H1 (cell line): Measurements from ENCODE around the gene SGCB. TPM values are rescaled to one million over a fixed set of nuclear protein-coding genes. Genes with fewer than 3 reads are reported as not detected.

Experiments used
- CTCF ChIA-PET: fragments of 300-600 bp; sonication (Branson Sonifier 250); formaldehyde crosslinking; loops from one replicate; lab custom pipeline; 2021; ENCODE audit not compliant: partially characterized antibody; lab: Charles Lee
- POLR2A ChIA-PET: fragments of 300-600 bp; sonication (Branson Sonifier 250); formaldehyde crosslinking; loops from one replicate; lab custom pipeline; 2021; ENCODE audit warnings: inconsistent platforms; ENCODE audit not compliant: partially characterized antibody; lab: Charles Lee
- DNase-seq, 2 experiments: peaks; one replicate each; pipeline versions ENCODE4 v3.0.0 to v3.0.0-alpha.2; 2010 to 2022; ENCODE audit warnings: low spot score in 2 of 2, low read depth in 1 of 2, mixed read lengths in 1 of 2
- FAIRE-seq: peaks from 2 replicates; lab custom pipeline; 2011; peaks lifted over from hg19 to GRCh38; lab: Jason Lieb, UNC
- H2AFZ ChIP-seq: 2 replicates; pipeline ENCODE4 v1.8.1; 2012; ENCODE audit warnings: low read length, inconsistent platforms
- H2AK5ac ChIP-seq: 2 replicates; pipeline ENCODE4 v1.6.1; 2013; ENCODE audit warnings: low read depth, low read length
- H2BK120ac ChIP-seq: replicated peaks from 2 replicates; pipeline ENCODE3; 2013; ENCODE audit warnings: low read depth, low read length, inconsistent platforms
- H2BK12ac ChIP-seq: 2 replicates; pipeline ENCODE4 v1.6.1; 2013; ENCODE audit warnings: low read depth, low read length
- H2BK15ac ChIP-seq: 2 replicates; pipeline ENCODE4 v1.6.1; 2013; ENCODE audit warnings: low read length
- H2BK20ac ChIP-seq: 2 replicates; pipeline ENCODE4 v1.6.1; 2013; ENCODE audit warnings: low read length
- H2BK5ac ChIP-seq: 2 replicates; pipeline ENCODE4 v1.6.1; 2013; ENCODE audit warnings: low read depth, low read length
- H3K14ac ChIP-seq: 2 replicates; pipeline ENCODE4 v1.6.1; 2013; ENCODE audit warnings: inconsistent platforms; ENCODE audit not compliant: insufficient read length
- H3K18ac ChIP-seq: 2 replicates; pipeline ENCODE4 v1.6.1; 2013; ENCODE audit warnings: low read length; ENCODE audit errors: extremely low read depth
- H3K23ac ChIP-seq: 2 replicates; pipeline ENCODE4 v1.6.1; 2013; ENCODE audit warnings: inconsistent platforms; ENCODE audit not compliant: insufficient read length
- H3K23me2 ChIP-seq: 2 replicates; pipeline ENCODE4 v1.6.1; 2013; ENCODE audit warnings: low read depth, low read length
- H3K27ac ChIP-seq: 2 replicates; pipeline ENCODE4 v1.6.1; 2011; ENCODE audit warnings: low read depth, low read length, inconsistent platforms
- H3K27me3 ChIP-seq, 4 experiments: replicated peaks in 1 of 4; 1 replicate in 1 of 4; 2 replicates in 3 of 4; pipeline versions ENCODE4 v1.6.1 to v1.8.1; 2011 to 2013; ENCODE audit warnings: low read length in 3 of 4, mild to moderate bottlenecking in 3 of 4, inconsistent platforms in 2 of 4, mixed read lengths in 2 of 4, moderate library complexity in 1 of 4; ENCODE audit not compliant: control insufficient read depth in 3 of 4, insufficient read depth in 3 of 4; ENCODE audit errors: extremely low read depth in 1 of 4
- H3K36me3 ChIP-seq, 4 experiments: 2 replicates each; pipeline versions ENCODE4 v1.6.1 to v1.8.1; 2011 to 2013; ENCODE audit warnings: mild to moderate bottlenecking in 4 of 4, low read length in 3 of 4, moderate library complexity in 2 of 4, control low read depth in 1 of 4, inconsistent platforms in 1 of 4; ENCODE audit not compliant: insufficient read depth in 4 of 4, control insufficient read depth in 2 of 4
- H3K4ac ChIP-seq: replicated peaks from 2 replicates; pipeline ENCODE3; 2013; ENCODE audit warnings: low read length, low read depth, mixed read lengths, inconsistent platforms; ENCODE audit not compliant: insufficient read length
- H3K4me1 ChIP-seq, 4 experiments: replicated peaks in 1 of 4; 1 replicate in 1 of 4; 2 replicates in 3 of 4; pipeline versions ENCODE4 v1.6.1 to v1.8.1; 2011 to 2013; ENCODE audit warnings: low read length in 3 of 4, inconsistent platforms in 2 of 4, mixed read lengths in 1 of 4; ENCODE audit not compliant: insufficient read depth in 4 of 4, control insufficient read depth in 3 of 4
- H3K4me2 ChIP-seq, 2 experiments: 2 replicates each; pipeline versions ENCODE4 v1.6.1 to v1.8.1; 2011 to 2013; ENCODE audit warnings: low read depth in 2 of 2, low read length in 2 of 2, control low read depth in 1 of 2, inconsistent platforms in 1 of 2, mild to moderate bottlenecking in 1 of 2; ENCODE audit not compliant: insufficient read depth in 1 of 2
- H3K4me3 ChIP-seq, 4 experiments: fragments of 200-600, 300-600 bp in 1 of 4; sonication (generic), shearing (Covaris generic), sonication (Bioruptor Twin) in 1 of 4; 2 replicates each; pipeline versions ENCODE4 v1.5.1 to v1.8.1; 2011 to 2016; ENCODE audit warnings: low read length in 4 of 4, low read depth in 3 of 4, control low read depth in 2 of 4, inconsistent platforms in 2 of 4, mild to moderate bottlenecking in 2 of 4, mixed read lengths in 1 of 4, moderate library complexity in 1 of 4; ENCODE audit not compliant: insufficient read depth in 2 of 4; ENCODE audit errors: extremely low read depth in 1 of 4
- H3K56ac ChIP-seq: replicated peaks from 2 replicates; pipeline ENCODE3; 2013; ENCODE audit warnings: low read depth, mild to moderate bottlenecking, mixed read lengths, low read length, inconsistent platforms; ENCODE audit not compliant: insufficient read length
- H3K79me1 ChIP-seq: 2 replicates; pipeline ENCODE4 v1.6.1; 2013; ENCODE audit warnings: low read depth, low read length, control low read depth
- H3K79me2 ChIP-seq, 2 experiments: 2 replicates each; pipeline versions ENCODE4 v1.6.1 to v1.8.1; 2012 to 2013; ENCODE audit warnings: low read length in 2 of 2, mild to moderate bottlenecking in 2 of 2, inconsistent platforms in 1 of 2; ENCODE audit not compliant: insufficient read depth in 2 of 2, control insufficient read depth in 1 of 2
- H3K9ac ChIP-seq, 4 experiments: replicated peaks in 1 of 4; 1 replicate in 1 of 4; 2 replicates in 3 of 4; pipeline versions ENCODE4 v1.6.1 to v1.8.1; 2011 to 2013; ENCODE audit warnings: low read depth in 3 of 4, low read length in 3 of 4, control low read depth in 2 of 4, mild to moderate bottlenecking in 2 of 4, moderate library complexity in 2 of 4, inconsistent platforms in 1 of 4; ENCODE audit errors: extremely low read depth in 1 of 4
- H3K9me3 ChIP-seq, 2 experiments: 2 replicates each; pipeline versions ENCODE4 v1.6.1 to v1.8.1; 2012 to 2013; ENCODE audit warnings: mild to moderate bottlenecking in 2 of 2, moderate library complexity in 2 of 2, control low read depth in 1 of 2, inconsistent platforms in 1 of 2, low read depth in 1 of 2, low read length in 1 of 2, mixed read lengths in 1 of 2; ENCODE audit not compliant: insufficient read depth in 2 of 2
- H4K20me1 ChIP-seq, 2 experiments: replicated peaks in 1 of 2; 2 replicates each; pipeline versions ENCODE3 to v1.8.1; 2011 to 2013; ENCODE audit warnings: inconsistent platforms in 2 of 2, low read length in 2 of 2, mild to moderate bottlenecking in 1 of 2; ENCODE audit not compliant: insufficient read depth in 2 of 2, control insufficient read depth in 1 of 2
- H4K5ac ChIP-seq: 2 replicates; pipeline ENCODE4 v1.6.1; 2013; ENCODE audit warnings: low read length, low read depth, mixed read lengths, inconsistent platforms; ENCODE audit not compliant: insufficient read length
- H4K8ac ChIP-seq: 2 replicates; pipeline ENCODE4 v1.8.0; 2013; ENCODE audit warnings: mild to moderate bottlenecking, moderate library complexity, low read length, inconsistent platforms; ENCODE audit not compliant: insufficient read depth; ENCODE audit errors: extremely low read depth
- H4K91ac ChIP-seq: replicated peaks from 2 replicates; pipeline ENCODE3; 2013; ENCODE audit warnings: low read length, mixed read lengths, inconsistent platforms; ENCODE audit not compliant: insufficient read length
- ATF2 ChIP-seq: IDR thresholded peaks from 2 replicates; pipeline ENCODE4 v1.6.1; 2012; ENCODE audit warnings: low read length, inconsistent platforms
- CEBPB ChIP-seq: IDR thresholded peaks from 2 replicates; pipeline ENCODE4 v1.6.1; 2012; ENCODE audit warnings: low read depth, low read length
- EP300 ChIP-seq, 2 experiments: IDR thresholded peaks; 1 replicate in 1 of 2; 2 replicates in 1 of 2; pipeline ENCODE4 v1.6.1; 2011 to 2012; ENCODE audit warnings: low read depth in 2 of 2, low read length in 2 of 2, mild to moderate bottlenecking in 2 of 2, borderline replicate concordance in 1 of 2, inconsistent platforms in 1 of 2, moderate library complexity in 1 of 2
- JUN ChIP-seq: IDR thresholded peaks from 2 replicates; pipeline ENCODE4 v1.6.1; 2011; ENCODE audit warnings: low read depth, mild to moderate bottlenecking, improper control_type of control experiment, low read length
- MAFK ChIP-seq: IDR thresholded peaks from 2 replicates; pipeline ENCODE4 v1.6.1; 2012; ENCODE audit warnings: low read depth, mild to moderate bottlenecking, improper control_type of control experiment, low read length
- MAX ChIP-seq: IDR thresholded peaks from 2 replicates; pipeline ENCODE4 v1.6.1; 2012; ENCODE audit warnings: inconsistent platforms
- NRF1 ChIP-seq: IDR thresholded peaks from 2 replicates; pipeline ENCODE4 v1.6.1; 2011; ENCODE audit warnings: mild to moderate bottlenecking, low read depth, low read length, improper control_type of control experiment
- SP2 ChIP-seq: IDR thresholded peaks from 2 replicates; pipeline ENCODE4 v1.6.1; 2012; ENCODE audit warnings: mild to moderate bottlenecking, low read length, inconsistent platforms
- ZNF274 ChIP-seq: IDR thresholded peaks from 2 replicates; pipeline ENCODE4 v1.7.0; 2012; ENCODE audit warnings: low read length, borderline replicate concordance; ENCODE audit errors: extremely low read depth
- WGBS, 2 experiments: shearing (Covaris generic) in 1 of 2; methylation state at CpG; one replicate each; pipeline versions ENCODE4 v1.1.6 to v1.1.7; 2013 to 2015; ENCODE audit warnings: low lambda C conversion rate in 2 of 2, mixed read lengths in 2 of 2, inconsistent platforms in 1 of 2, low coverage in 1 of 2, missing lambda C conversion rate in 1 of 2; ENCODE audit not compliant: insufficient replicate concordance in 2 of 2, insufficient coverage in 1 of 2, insufficient read length in 1 of 2; ENCODE audit errors: extremely low coverage in 1 of 2, missing lambda C conversion rate in 1 of 2; 5-methylcytosine and 5-hydroxymethylcytosine counted together
- polyA plus RNA-seq, 7 experiments: library from polyadenylated mRNA; depleted of rRNA in 3 of 7; stranded (reverse) in 5 of 7; unstranded in 2 of 7; fragments of >200 nt in 5 of 7; fragments of 200-250 nt in 2 of 7; gene quantifications; 1 replicate in 5 of 7; 2 replicates in 1 of 7; 4 replicates in 1 of 7; pipeline versions ENCODE4 v1.2.1 to v1.2.3, GENCODE V29; 2011 to 2013; ENCODE audit warnings: missing spikeins in 2 of 7, mixed read lengths in 2 of 7
- total RNA-seq: library from RNA; stranded (reverse); fragmentation: NEBNext Ultra II Directional; extraction: Animal tissue kit (Norgen Biotek cat#: 25700); gene quantifications from 2 replicates; pipeline ENCODE4 v1.2.1, GENCODE V29; 2021
- TF ChIP-seq, protein P1 (sequence below), 3 experiments: IDR thresholded peaks; 1 replicate in 2 of 3; 2 replicates in 1 of 3; pipeline versions ENCODE4 v1.5.1 to v1.6.1; 2011; ENCODE audit warnings: low read length in 3 of 3, mild to moderate bottlenecking in 3 of 3, inconsistent platforms in 2 of 3, low read depth in 1 of 3, moderate library complexity in 1 of 3; ENCODE audit not compliant: insufficient read depth in 1 of 3; ENCODE audit errors: control extremely low read depth in 1 of 3

Gene SGCB
- total and polyA plus RNA-seq, 2 of the 8 experiments (the other 6 are each of a cell fraction or from before 2014, with no cell fraction given), result 6.8 to 32.2 TPM

- H3K27me3 ChIP-seq, result no peaks in the 10 kb centered on the region
- H2BK120ac ChIP-seq, result no peak overlapping the region
- no peaks in the 10 kb centered on the region for H4K20me1 ChIP-seq
- no peak overlapping the region for H3K18ac ChIP-seq
- no peaks in the 10 kb centered on the region for H3K36me3 ChIP-seq
- H3K9ac ChIP-seq, result no peak overlapping the region
- H3K14ac ChIP-seq, result no peak overlapping the region
- H3K4me3 ChIP-seq, result no peak overlapping the region
- H4K5ac ChIP-seq, result no peak overlapping the region
- CTCF ChIA-PET, result no interaction called here
- H4K8ac ChIP-seq, result no peak overlapping the region
- no peak overlapping the region for H4K91ac ChIP-seq
- no peak overlapping the region; the same call in 1 of the 2 replicates for H2AFZ ChIP-seq
- H2AK5ac ChIP-seq, result no peak overlapping the region
- WGBS, 2 experiments, result 88% methylated on average over 4 of the region's 4 CpGs; no CpG with 5 or more reads in 1 of the 2 experiments
- no peak overlapping the region for H3K4me2 ChIP-seq
- no peaks in the 10 kb centered on the region for H3K23me2 ChIP-seq
- H3K79me1 ChIP-seq, result no peaks in the 10 kb centered on the region
- H2BK12ac ChIP-seq, result no peak overlapping the region
- no peak overlapping the region for H3K23ac ChIP-seq
- no peak overlapping the region for H3K56ac ChIP-seq
- no peaks in the 10 kb centered on the region for H3K9me3 ChIP-seq
- DNase-seq, result no peak
- no peak for FAIRE-seq
- no peaks in the 10 kb centered on the region for H3K79me2 ChIP-seq
- H3K4ac ChIP-seq, result no peak overlapping the region
- H2BK15ac ChIP-seq, result no peak overlapping the region
- POLR2A ChIA-PET, result no interaction called here
- H2BK20ac ChIP-seq, result no peak overlapping the region
- H3K27ac ChIP-seq, result no peak overlapping the region
- no peak overlapping the region for H2BK5ac ChIP-seq
- peaks cover 0 to 1% (median 0%) of the 10 kb centered on the region in 4 experiments; a peak in 1 of 7 replicates for H3K4me1 ChIP-seq
- TF ChIP-seq ATF2, result no peak
- TF ChIP-seq ZNF274, result no peak
- TF ChIP-seq JUN, result no peak
- no peak for TF ChIP-seq CEBPB
- TF ChIP-seq, protein P1, sequence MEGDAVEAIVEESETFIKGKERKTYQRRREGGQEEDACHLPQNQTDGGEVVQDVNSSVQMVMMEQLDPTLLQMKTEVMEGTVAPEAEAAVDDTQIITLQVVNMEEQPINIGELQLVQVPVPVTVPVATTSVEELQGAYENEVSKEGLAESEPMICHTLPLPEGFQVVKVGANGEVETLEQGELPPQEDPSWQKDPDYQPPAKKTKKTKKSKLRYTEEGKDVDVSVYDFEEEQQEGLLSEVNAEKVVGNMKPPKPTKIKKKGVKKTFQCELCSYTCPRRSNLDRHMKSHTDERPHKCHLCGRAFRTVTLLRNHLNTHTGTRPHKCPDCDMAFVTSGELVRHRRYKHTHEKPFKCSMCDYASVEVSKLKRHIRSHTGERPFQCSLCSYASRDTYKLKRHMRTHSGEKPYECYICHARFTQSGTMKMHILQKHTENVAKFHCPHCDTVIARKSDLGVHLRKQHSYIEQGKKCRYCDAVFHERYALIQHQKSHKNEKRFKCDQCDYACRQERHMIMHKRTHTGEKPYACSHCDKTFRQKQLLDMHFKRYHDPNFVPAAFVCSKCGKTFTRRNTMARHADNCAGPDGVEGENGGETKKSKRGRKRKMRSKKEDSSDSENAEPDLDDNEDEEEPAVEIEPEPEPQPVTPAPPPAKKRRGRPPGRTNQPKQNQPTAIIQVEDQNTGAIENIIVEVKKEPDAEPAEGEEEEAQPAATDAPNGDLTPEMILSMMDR (IDR thresholded peaks at IDR 0.05; ENCODE audit: control extremely low read depth in 1 of 3, insufficient read depth in 1 of 3, low read depth in 1 of 3, low read length in 3 of 3), result no peak
- no peak for TF ChIP-seq MAX
- no peak for TF ChIP-seq MAFK
- no peak for TF ChIP-seq NRF1
- no peak for TF ChIP-seq EP300 (IDR thresholded peaks at IDR 0.05; ENCODE audit: borderline replicate concordance in 1 of 2, low read depth in 2 of 2, low read length in 2 of 2)
- TF ChIP-seq SP2, result no peak
These were observed 31.2 kb downstream of the SGCB start for GRCh38 chr4:52006887-52007286.
